MM.1S (cell line): ENCODE results near the gene EHHADH.

Source experiments
- DNase-seq: peaks from one replicate; pipeline ENCODE4 v3.0.0-alpha.2; 2015
- H2AFZ ChIP-seq: fragments of 300-600 bp; sonication (generic); 2 replicates; pipeline ENCODE4 v1.6.0; 2016; ENCODE audit warnings: antibody characterized with exemption, low read length
- H3F3A ChIP-seq: fragments of 300-600 bp; sonication (generic); 2 replicates; pipeline ENCODE4 v1.6.1; 2016; ENCODE audit warnings: mild to moderate bottlenecking, antibody characterized with exemption, low read length, moderate library complexity, mixed read lengths; ENCODE audit not compliant: insufficient read depth
- H3K27ac ChIP-seq: fragments of 300-600 bp; sonication (generic); 2 replicates; pipeline ENCODE4 v1.5.1; 2016; ENCODE audit warnings: mild to moderate bottlenecking, low read length
- H3K27me3 ChIP-seq: fragments of 300-600 bp; sonication (generic); replicated peaks from 2 replicates; pipeline ENCODE4 v1.6.0; 2016; ENCODE audit warnings: low read length; ENCODE audit not compliant: insufficient read depth
- H3K36me3 ChIP-seq: fragments of 300-600 bp; sonication (generic); replicated peaks from 2 replicates; pipeline ENCODE4 v1.6.1; 2016; ENCODE audit warnings: mild to moderate bottlenecking, low read length, mixed read lengths; ENCODE audit not compliant: insufficient read depth
- H3K4me1 ChIP-seq: fragments of 300-600 bp; sonication (generic); 2 replicates; pipeline ENCODE4 v1.6.1; 2016; ENCODE audit warnings: low read length, mixed read lengths
- H3K4me2 ChIP-seq: fragments of 300-600 bp; sonication (generic); 2 replicates; pipeline ENCODE4 v1.6.0; 2016; ENCODE audit warnings: low read depth, low read length
- H3K4me3 ChIP-seq: fragments of 300-600 bp; sonication (generic); 2 replicates; pipeline ENCODE4 v1.5.1; 2016; ENCODE audit warnings: low read length, mixed read lengths
- H3K79me2 ChIP-seq: fragments of 300-600 bp; sonication (generic); 2 replicates; pipeline ENCODE4 v1.6.1; 2016; ENCODE audit warnings: mixed run types, low read length, mixed read lengths
- H3K9ac ChIP-seq: fragments of 300-600 bp; sonication (generic); 2 replicates; pipeline ENCODE4 v1.6.1; 2016; ENCODE audit warnings: low read length, mixed read lengths
- H3K9me2 ChIP-seq: fragments of 300-600 bp; sonication (generic); replicated peaks from 2 replicates; pipeline ENCODE4 v1.6.1; 2016; ENCODE audit warnings: mild to moderate bottlenecking, low read length, mixed read lengths; ENCODE audit not compliant: insufficient read depth
- H3K9me3 ChIP-seq: fragments of 300-600 bp; sonication (generic); replicated peaks from 2 replicates; pipeline ENCODE4 v1.6.1; 2016; ENCODE audit warnings: mild to moderate bottlenecking, low read length, mixed read lengths; ENCODE audit not compliant: insufficient read depth
- H4K20me1 ChIP-seq: fragments of 300-600 bp; sonication (generic); 2 replicates; pipeline ENCODE4 v1.6.1; 2016; ENCODE audit warnings: mild to moderate bottlenecking, low read length, moderate library complexity, mixed read lengths; ENCODE audit not compliant: insufficient read depth
- EZH2 ChIP-seq: fragments of 300-600 bp; sonication (generic); optimal IDR thresholded peaks from 2 replicates; pipeline ENCODE3; 2017; ENCODE audit warnings: low read depth, mild to moderate bottlenecking, antibody characterized with exemption, low read length, mixed read lengths
- EZH2phosphoT487 ChIP-seq: fragments of 300-600 bp; sonication (generic); IDR thresholded peaks from 2 replicates; pipeline ENCODE4 v1.6.1; 2018; ENCODE audit warnings: antibody characterized with exemption, low read length
- TF ChIP-seq, protein P1 (sequence below): fragments of 300-600 bp; sonication (generic); IDR thresholded peaks from 2 replicates; pipeline ENCODE4 v1.5.1; 2016; ENCODE audit warnings: antibody characterized with exemption, low read length, mixed read lengths

Gene EHHADH

DNA sequence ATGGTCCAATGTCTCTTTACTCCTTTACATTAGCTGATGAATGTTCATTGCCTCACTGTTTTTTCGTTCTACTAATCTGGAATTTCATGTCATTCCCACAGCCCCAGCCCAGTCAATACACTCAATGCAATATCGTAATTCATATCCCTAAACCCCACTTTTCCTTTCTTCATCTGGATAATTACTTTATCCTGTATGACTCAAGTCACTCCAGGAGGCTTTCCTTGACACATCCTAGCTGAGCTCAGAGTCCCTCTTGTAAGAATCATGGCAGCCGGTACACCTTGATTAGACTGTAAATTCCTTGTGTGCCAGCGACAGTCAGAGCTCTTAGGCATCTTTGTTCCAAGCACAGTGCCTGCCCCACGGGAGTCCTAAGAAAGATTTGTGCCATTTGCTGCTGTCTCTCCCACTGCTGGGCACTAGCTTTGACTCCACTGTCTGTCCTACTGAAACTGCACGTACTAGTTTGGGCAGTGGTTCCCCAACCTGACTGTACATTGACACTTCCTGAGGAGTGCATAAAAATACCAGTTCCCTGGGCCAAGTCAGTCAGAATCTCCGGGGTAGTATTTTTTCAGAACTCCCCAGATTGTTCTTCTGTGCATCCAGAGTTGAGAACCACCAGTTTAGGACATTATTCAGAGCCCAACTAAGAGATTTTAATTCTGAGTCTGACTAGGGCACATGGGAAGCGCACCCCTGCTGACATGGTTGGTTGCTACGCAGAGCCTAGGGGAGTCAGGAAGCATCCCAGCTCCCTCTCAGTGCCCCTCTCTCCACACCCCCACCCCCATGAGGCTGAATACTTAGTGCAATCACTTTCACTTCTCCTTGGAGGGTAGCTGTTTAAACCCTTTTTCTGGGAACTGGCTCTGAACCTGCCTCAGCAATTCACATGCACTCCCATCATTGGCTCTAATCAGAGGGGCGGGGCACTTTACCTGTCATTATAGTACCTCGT is 81.5 kb downstream of the EHHADH start:
- no peak for TF ChIP-seq EZH2
- TF ChIP-seq, protein P1, sequence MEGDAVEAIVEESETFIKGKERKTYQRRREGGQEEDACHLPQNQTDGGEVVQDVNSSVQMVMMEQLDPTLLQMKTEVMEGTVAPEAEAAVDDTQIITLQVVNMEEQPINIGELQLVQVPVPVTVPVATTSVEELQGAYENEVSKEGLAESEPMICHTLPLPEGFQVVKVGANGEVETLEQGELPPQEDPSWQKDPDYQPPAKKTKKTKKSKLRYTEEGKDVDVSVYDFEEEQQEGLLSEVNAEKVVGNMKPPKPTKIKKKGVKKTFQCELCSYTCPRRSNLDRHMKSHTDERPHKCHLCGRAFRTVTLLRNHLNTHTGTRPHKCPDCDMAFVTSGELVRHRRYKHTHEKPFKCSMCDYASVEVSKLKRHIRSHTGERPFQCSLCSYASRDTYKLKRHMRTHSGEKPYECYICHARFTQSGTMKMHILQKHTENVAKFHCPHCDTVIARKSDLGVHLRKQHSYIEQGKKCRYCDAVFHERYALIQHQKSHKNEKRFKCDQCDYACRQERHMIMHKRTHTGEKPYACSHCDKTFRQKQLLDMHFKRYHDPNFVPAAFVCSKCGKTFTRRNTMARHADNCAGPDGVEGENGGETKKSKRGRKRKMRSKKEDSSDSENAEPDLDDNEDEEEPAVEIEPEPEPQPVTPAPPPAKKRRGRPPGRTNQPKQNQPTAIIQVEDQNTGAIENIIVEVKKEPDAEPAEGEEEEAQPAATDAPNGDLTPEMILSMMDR = no peak
- TF ChIP-seq EZH2phosphoT487 = no peak
- H3K36me3 ChIP-seq = no peaks in the 10 kb centered on the region
- no peak for DNase-seq
- no peaks in the 10 kb centered on the region for H3K9me3 ChIP-seq
- no peaks in the 10 kb centered on the region for H3K27me3 ChIP-seq
- no peaks in the 10 kb centered on the region for H4K20me1 ChIP-seq
- no peak overlapping the region for H2AFZ ChIP-seq
- H3F3A ChIP-seq = no peaks in the 10 kb centered on the region
- no peaks in the 10 kb centered on the region for H3K9me2 ChIP-seq
- H3K9ac ChIP-seq = no peak overlapping the region
- H3K4me2 ChIP-seq = no peak overlapping the region
- H3K27ac ChIP-seq = no peak overlapping the region
- no peak overlapping the region for H3K4me3 ChIP-seq
- H3K79me2 ChIP-seq = no peaks in the 10 kb centered on the region
- H3K4me1 ChIP-seq = peaks cover 12% of the 10 kb centered on the region

DNA sequence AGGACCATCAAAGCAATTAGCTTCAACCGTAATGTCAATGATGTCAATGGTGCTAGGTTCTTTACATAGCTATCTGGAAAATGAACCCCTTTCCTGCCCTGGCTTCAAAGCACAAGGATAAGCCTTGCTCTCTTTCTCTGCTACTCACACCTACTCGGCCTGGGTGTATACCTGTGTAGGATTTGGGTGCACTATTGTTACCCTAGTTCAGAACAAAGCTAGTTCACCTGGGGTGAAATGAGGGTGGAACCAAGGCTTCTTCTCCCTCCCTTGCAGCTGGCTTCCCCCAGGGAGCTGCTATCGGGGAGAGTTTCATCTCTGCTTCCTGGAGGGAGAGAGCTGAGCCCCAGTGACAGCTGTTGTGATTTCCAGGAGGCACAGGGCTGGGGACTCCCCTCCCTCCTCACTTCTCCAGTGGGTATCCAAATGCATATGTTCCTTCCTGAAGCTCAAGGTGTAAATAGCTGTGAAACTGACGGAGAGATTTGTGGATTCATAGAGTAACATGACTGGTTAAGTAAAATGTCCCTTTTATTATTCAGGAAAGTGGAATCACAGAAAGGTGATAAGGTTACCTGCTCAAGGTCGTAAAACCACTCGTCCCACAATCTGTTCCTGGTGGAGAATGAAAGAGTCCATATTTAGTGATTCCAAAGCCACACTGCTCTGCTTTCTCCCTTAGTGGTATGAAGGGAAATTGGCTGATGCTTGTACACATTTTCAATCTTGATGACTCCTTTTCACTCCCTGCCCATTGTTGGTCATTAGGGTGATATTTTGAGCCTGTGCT is 89.2 kb downstream of the EHHADH start:
- no peaks in the 10 kb centered on the region for H3K9me3 ChIP-seq

DNA sequence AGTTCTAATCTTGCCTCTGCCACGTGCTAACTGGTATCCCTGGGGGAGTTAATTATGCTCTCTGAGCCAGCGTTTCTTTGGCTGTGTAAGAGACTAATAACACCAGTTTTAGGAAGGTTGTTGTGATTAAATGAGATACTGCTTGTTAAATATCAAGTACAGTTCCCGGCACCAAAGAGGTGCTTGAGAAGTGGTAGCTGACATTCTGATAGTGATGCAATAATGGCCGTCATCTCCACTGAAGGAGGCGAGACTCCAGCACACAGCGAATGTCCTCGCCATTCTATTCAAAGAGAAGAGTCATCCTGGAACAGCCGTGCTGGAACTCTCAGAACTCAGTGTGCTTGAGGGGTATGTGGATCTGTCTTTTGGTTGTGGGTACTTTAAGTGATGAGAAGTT is 91.2 kb downstream of the EHHADH start:
- Histone ChIP-seq H3K9me2 (no peaks in the 10 kb centered on the region), H3K36me3 (no peaks in the 10 kb centered on the region), H3K4me2 (no peak overlapping the region), H2AFZ (no peak overlapping the region), H3F3A (no peaks in the 10 kb centered on the region), H3K9me3 (no peaks in the 10 kb centered on the region), H3K27me3 (no peaks in the 10 kb centered on the region), H4K20me1 (no peaks in the 10 kb centered on the region), H3K27ac (no peak overlapping the region), H3K9ac (no peak overlapping the region), H3K4me1 (no peaks in the 10 kb centered on the region), H3K4me3 (no peak overlapping the region), H3K79me2 (no peaks in the 10 kb centered on the region)
- DNase-seq = no peak
- TF ChIP-seq, protein P1 = no peak
- no peak for TF ChIP-seq EZH2
- TF ChIP-seq EZH2phosphoT487 = no peak

More for the DNA sequence above, 89.2 kb downstream of the EHHADH start:
- Histone ChIP-seq H2AFZ (no peak overlapping the region; the same call in 1 of the 2 replicates), H3K4me2 (no peak overlapping the region), H3K9ac (no peak overlapping the region), H3K79me2 (no peaks in the 10 kb centered on the region), H3K36me3 (no peaks in the 10 kb centered on the region), H3K27me3 (no peaks in the 10 kb centered on the region), H3K4me3 (no peak overlapping the region), H4K20me1 (no peaks in the 10 kb centered on the region), H3K9me2 (no peaks in the 10 kb centered on the region), H3K4me1 (no peaks in the 10 kb centered on the region), H3K27ac (no peak overlapping the region), H3F3A (no peaks in the 10 kb centered on the region)
- TF ChIP-seq EZH2phosphoT487 (no peak), EZH2 (no peak)
- TF ChIP-seq, protein P1 = no peak
- no peak for DNase-seq
